NCI-H1694 treated with DMSO at 0.1 percent for 48 hours (cell line): ENCODE results near the gene BGN.
A peak's percentile ranks its signal among the peaks of the same experiment; 100 is the strongest.

ENCODE experiments used
- DNase-seq: peaks from one replicate; lab custom pipeline; 2025; lab: John Stamatoyannopoulos, UW

Gene BGN

GRCh38 chrX:153504445-153505016 lies 9.8 kb downstream of the BGN start:
- no peak for DNase-seq

- DNase-seq, result no peak
Measured at GRCh38 chrX:153505361-153505760, 10.6 kb downstream of the BGN start.

DNA sequence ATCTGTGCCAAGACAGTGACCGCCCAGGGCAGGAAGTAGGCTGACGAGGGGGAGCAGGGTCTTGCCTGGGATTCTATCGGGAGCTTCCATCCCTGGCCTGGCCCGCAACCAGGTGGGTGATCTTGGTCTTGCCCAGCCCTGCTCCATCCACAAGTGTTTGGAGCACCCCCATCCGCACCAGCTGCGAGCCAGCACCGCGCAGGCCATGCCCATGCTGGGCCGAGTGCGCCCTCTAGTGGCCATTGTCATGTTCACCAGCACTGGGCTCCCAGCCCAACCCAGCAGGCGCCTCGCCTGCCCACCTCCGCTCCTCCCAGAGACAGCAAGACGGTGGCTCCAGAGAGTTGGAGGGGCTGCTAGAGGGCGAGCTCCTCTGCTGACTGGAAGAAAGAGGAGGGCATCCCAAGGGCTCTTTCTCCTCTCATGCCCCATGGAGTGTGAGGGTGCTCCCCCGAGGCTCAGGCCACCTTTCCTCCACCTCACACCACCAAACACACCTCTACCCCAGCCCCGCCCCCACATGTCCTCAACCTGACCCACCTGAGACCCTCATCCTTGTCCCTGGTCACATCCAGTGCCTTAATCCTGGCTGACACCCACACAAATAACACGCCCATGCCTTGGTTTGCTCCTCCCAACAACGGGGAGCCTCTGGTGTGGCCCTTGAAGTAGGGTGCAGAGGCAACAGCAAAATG lies 12.9 kb downstream of the BGN start:
- peak; percentile 56 for DNase-seq

GRCh38 chrX:153509592-153509991 lies 14.8 kb downstream of the BGN start:
- no peak for DNase-seq

DNA sequence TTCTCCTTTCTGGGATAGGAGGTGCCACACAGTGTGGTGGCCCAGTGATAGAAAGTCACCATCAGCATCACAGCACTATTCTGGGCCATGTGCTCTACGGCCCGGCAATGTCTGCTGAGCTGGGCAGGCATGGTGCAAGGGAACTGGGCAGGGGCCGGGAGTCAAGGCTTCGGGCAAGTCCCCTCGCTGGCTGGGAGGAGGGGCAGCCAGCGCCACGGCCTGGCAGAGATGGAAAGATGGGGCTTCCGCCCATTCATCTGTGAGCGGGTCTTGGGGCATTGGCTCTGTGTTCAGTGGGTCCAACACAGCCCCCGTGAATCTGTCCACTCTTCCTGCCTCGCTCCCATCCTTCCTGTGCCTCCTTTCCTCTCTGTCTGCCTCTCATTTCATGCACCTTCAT lies 15.6 kb downstream of the BGN start:
- no peak for DNase-seq

DNA sequence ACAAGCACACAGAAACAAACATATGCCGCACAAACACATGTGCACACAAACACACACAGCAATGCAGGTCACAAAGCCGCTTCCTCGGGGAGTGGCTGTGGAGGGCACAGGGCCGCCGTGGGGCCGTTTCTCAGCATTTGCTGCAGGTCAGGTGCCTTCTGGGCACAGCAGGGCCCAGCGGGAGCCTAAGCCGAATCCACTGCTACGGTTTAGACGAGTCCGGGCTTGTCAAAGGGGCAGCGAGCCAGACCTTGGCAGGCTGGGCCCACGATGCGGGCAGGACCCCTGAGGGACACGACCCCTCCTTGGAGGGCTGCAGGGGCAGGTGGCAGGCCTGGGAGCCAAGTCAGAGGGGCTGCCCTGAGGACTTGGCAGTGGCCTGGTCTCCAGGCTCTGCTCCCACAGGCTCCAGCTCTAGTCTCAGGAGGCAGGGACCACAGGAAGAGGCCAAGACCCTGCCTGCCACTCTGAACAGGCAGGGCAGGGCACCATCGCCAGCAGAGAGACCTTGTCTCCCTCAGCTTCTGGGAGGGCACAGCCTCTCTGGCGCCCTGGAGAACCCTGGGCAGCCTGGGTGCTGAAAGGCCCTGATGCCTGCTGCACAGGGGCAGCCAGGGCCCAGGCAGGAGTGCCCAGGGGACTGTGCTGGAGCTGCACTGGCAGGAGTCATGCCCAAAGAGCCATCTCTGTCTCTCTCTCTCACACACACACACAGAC lies 17.2 kb downstream of the BGN start:
- no peak for DNase-seq

DNA sequence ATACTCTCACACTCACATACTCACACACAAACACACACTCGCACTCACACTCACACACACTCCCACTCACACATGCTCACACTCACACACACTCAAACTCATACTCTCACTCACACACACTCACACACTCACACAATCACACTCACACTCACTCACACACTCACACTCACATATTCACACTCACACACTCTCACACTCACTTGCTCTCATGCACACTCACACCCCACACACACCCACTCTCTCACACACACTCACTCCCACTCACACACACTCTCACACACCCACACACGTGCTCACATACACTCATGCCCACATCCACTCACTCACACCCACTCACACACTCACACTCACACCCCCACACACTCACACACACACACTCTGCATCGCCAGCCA lies 17.7 kb downstream of the BGN start:
- no peak for DNase-seq

DNA sequence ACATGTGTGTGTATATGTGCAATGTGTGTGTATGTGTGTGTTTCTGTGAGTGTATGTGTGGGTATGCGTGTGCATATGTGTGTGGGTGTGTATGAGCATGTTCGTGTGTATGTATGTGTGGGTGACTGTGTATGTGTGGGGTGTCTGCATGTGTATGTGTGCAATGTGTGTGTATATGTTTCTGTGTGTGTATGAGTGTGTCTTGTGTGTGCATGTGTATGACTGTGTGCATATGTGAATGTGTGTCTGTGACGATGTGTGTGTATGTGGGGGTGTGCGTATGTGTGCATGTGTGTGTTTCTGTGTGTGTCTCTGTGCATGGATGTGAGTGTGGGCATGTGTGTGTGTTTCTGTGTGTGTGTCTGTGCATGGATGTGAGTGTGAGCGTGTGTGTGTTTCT lies 18.5 kb downstream of the BGN start:
- no peak for DNase-seq

- no peak for DNase-seq
Measured at GRCh38 chrX:153514259-153514658, 19.5 kb downstream of the BGN start.

- DNase-seq, result no peak
Measured at GRCh38 chrX:153515435-153515834, 20.7 kb downstream of the BGN start.

DNA sequence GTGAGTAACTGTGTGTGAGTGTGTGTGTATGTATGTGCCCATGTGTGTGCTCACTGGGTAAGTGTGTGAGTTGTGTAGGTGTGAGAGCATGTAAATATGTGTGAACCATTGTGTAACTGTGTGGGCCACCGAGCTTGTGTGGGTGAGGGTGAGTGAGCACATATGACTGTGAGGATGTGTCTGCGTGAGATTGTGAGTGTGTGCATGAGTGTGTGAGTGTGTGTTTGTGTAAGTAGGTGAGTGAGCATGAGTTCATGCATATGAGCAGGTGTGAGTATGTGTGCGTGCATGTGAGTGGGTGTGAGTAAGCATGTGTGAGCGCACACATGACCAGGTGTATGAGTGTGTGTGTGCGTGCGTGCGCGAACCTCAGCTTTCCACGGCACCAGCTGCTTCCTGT lies 21.3 kb downstream of the BGN start:
- DNase-seq, result no peak

GRCh38 chrX:153517423-153517822 lies 22.6 kb downstream of the BGN start, which contains the start of gene ATP2B3:
ATP2B3 (plus strand) TSS chrX:153517642; CDS start chrX:153536248, 18,606 bp downstream.
- no peak for DNase-seq

DNA sequence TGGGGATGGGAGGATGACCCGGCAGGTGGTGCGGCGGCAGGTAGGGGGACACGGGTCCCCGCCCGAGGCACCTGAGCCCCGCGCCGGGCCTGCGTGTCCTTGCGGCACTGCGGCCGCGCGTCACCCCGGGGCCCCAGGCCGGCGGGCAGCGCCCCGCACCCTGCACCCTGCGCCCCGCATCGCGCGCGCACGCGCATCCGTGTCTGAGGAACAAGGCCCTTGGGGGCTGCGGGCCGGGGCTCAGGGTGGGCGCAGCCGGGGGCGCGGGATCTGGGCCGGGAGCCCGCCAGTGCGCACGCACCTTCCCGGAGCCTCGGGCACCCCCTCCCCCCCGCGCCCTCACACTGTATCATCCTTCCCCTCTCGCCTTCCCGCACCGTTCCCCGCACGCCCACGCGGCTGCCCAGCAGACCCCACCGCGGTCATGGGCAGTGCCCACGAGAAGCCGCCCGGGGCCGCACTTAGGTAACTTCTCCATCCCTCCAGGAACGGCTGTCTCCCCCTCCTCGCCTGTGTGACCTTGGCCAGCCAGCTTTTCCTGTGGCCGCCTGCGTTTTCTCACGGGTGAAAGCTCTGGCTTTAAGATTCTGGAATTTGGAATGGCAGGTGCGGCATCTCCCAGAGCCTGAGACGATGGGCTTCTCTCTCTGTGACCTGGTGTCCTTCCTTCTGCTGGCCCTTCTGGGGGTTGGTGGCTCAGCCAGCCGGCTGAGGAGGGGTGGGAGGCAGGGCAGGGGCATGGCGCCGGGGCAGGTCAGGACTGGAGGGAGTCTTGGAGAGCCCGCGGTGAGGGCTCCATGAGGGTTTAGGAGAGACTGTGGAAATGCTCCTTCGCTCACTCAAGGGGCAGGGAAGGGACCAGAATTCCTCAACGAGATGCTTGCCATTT lies 23.4 kb downstream of the BGN start:
- DNase-seq, result no peak

GRCh38 chrX:153519569-153520286 lies 24.9 kb downstream of the BGN start:
- DNase-seq, result no peak

GRCh38 chrX:153520287-153520917 lies 25.6 kb downstream of the BGN start:
- no peak for DNase-seq

- DNase-seq, result peak; percentile 89
Measured at GRCh38 chrX:153521034-153521433, 26.3 kb downstream of the BGN start.

DNA sequence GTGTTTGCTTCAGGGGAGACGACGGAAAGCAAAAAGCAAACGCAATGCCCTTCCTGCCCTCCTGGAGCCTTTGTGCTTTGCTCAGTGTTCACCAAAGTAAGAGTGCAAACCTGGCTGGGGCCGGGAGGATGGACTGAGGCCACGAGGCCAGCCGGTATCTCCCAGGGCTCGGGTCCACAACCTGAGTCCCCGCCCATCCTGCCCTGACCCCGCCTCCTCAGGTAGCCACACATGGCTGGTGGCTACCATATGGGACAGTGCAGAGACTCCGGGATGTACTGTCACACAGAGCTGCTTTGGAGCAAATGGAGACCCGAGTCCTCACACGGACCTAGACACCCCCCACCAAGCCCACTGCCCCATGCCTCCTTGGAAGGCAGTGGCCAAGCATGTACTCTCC lies 27.5 kb downstream of the BGN start:
- DNase-seq, result no peak

DNA sequence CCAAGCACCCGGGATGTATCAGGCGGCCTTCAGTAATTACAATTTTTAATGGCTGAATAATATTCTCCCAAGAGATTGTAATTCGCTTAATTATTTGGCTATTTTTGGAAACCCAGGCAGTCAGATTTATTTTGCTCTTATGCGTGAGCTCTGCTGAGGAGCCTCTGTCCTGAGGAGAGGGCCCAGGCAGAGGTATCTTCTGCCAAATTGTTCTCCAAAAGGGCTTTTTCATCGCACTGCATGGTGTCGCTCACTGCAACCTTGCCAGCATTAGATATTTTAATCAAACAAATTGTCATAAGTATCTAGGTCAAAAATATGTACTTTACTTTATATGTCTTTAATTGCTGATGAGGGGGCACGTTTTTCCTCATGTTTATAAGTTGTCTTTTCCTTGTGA lies 28.5 kb downstream of the BGN start:
- no peak for DNase-seq

- DNase-seq, result no peak
Measured at GRCh38 chrX:153524234-153524633, 29.5 kb downstream of the BGN start.

DNA sequence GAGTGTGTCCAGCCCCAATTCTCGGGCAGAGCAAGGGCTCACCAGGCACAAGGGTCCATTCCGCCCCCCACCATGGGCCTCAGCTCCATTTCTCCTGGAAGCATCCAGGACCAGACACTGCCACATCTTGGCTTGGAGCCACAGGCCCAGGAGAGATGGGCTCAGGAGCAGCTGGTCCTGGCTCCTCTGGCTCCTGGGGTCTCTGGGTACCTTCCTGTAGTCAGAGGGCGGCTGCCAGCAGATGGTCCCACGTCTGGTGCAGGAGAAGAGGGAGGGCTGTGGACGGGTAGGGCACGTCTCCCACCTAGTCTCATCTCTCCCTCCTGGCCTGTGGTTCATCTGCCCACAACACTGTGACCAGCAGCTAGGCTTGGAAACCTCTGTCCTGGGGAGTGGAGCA lies 30.7 kb downstream of the BGN start:
- DNase-seq, result peak; percentile 88

GRCh38 chrX:153526042-153526441 lies 31.3 kb downstream of the BGN start:
- DNase-seq, result peak; percentile 79
